Mammary epithelial cell (primary cell): Measurements from ENCODE around the gene KDM8.

Experiments used
- CTCF ChIP-seq, 2 donors: IDR thresholded peaks in 1 of 2; conservative IDR thresholded peaks in 1 of 2; 2 replicates each; pipeline ENCODE4 v1.5.1; 2011 to 2012; ENCODE audit warnings: inconsistent platforms in 2 of 2, low read length in 2 of 2, mild to moderate bottlenecking in 2 of 2, control low read depth in 1 of 2, low read depth in 1 of 2; ENCODE audit not compliant: insufficient read depth in 1 of 2; ENCODE audit errors: extremely low read depth in 1 of 2
- EZH2 ChIP-seq: IDR thresholded peaks from 2 replicates; pipeline ENCODE4 v1.6.1; 2012; ENCODE audit warnings: low read length, inconsistent platforms, borderline replicate concordance

GRCh38 chr16:27195076-27195741 lies 8.1 kb upstream of the KDM8 start:
- TF ChIP-seq CTCF (conservative IDR thresholded peaks at IDR 0.05 in 1 of 2, IDR thresholded peaks at IDR 0.05 in 1 of 2; ENCODE audit: extremely low read depth in 1 of 2, insufficient read depth in 1 of 2, low read depth in 1 of 2, low read length in 2 of 2): peak in 1 of 2 donors; percentile 15
- TF ChIP-seq EZH2: no peak
